Lower lobe of right lung (tissue), 2 donors: ENCODE data around the gene PLA2G4E. TPM values are rescaled to one million over a fixed set of nuclear protein-coding genes. Genes with fewer than 3 reads are reported as not detected.

Experiments used
- ATAC-seq, 2 donors: fragments of 200-7000 bp; cut with Tn5 transposase; one replicate each; pipeline ENCODE4 v1.9.1; 2020 to 2022; ENCODE audit warnings: mild to moderate bottlenecking in 2 of 2, moderate library complexity in 2 of 2
- DNase-seq: peaks from one replicate; pipeline ENCODE4 v3.0.0-alpha.2; 2020
- H3K27ac ChIP-seq: fragments of 200-600 bp; one replicate; pipeline ENCODE4 v1.8.0; 2022
- H3K27me3 ChIP-seq: fragments of 200-600 bp; one replicate; pipeline ENCODE4 v1.8.0; 2022; ENCODE audit warnings: low read depth
- H3K36me3 ChIP-seq: fragments of 200-600 bp; one replicate; pipeline ENCODE4 v1.8.0; 2022; ENCODE audit warnings: mild to moderate bottlenecking
- H3K4me1 ChIP-seq: fragments of 200-600 bp; one replicate; pipeline ENCODE4 v1.8.0; 2022
- H3K4me3 ChIP-seq: fragments of 200-600 bp; one replicate; pipeline ENCODE4 v1.8.0; 2022; ENCODE audit warnings: mild to moderate bottlenecking
- H3K9me3 ChIP-seq: fragments of 200-600 bp; one replicate; pipeline ENCODE4 v1.8.0; 2022
- CTCF ChIP-seq: fragments of 200-600 bp; IDR thresholded peaks from one replicate; pipeline ENCODE4 v1.8.0; 2022; ENCODE audit warnings: antibody characterized with exemption, mild to moderate bottlenecking
- intact Hi-C: fragments of 100-400 bp; cut with DNase I; formaldehyde crosslinking; loops from one replicate; pipeline ENCODE4 v1.11.0; 2022
- total RNA-seq: library from RNA; stranded (reverse); fragmentation: NEBNext Ultra II Directional; extraction: Animal tissue kit (Norgen Biotek cat#: 25700); gene quantifications from one replicate; pipeline ENCODE4 v1.2.1, GENCODE V29; 2021
- donor health status: DM: no; HTN: yes; CAD: no; lungs with severe emphysema.

Gene PLA2G4E
- total RNA-seq, 1 donor from 2014 or later = 1.1 TPM

- ATAC-seq (no peak), DNase-seq (no peak)
- peaks cover 59% of the 10 kb centered on the region for H3K4me1 ChIP-seq
- intact Hi-C loops = no loop called here
- no peak overlapping the region for H3K4me3 ChIP-seq
- no peak for TF ChIP-seq CTCF
- no peaks in the 10 kb centered on the region for H3K9me3 ChIP-seq
- H3K27me3 ChIP-seq = no peaks in the 10 kb centered on the region
- no peaks in the 10 kb centered on the region for H3K36me3 ChIP-seq
- H3K27ac ChIP-seq = peak overlapping the region; percentile 61
These were observed 53.8 kb downstream of the PLA2G4E start for GRCh38 chr15:41966920-41967465.

- Histone ChIP-seq H3K27ac (peak overlapping the region; percentile 24), H3K4me1 (peaks cover 63% of the 10 kb centered on the region)
- intact Hi-C loops = no loop called here
These were observed 54.4 kb downstream of the PLA2G4E start for GRCh38 chr15:41966414-41966812.

GRCh38 chr15:41965441-41966413 is 55.1 kb downstream of the PLA2G4E start:
- ATAC-seq = no peak
- no peaks in the 10 kb centered on the region for H3K9me3 ChIP-seq
- intact Hi-C loops = no loop called here
- H3K27ac ChIP-seq = peak overlapping the region; percentile 24
- peaks cover 62% of the 10 kb centered on the region for H3K4me1 ChIP-seq
- no peak for DNase-seq
- no peak for TF ChIP-seq CTCF
- H3K27me3 ChIP-seq = no peaks in the 10 kb centered on the region
- H3K4me3 ChIP-seq = no peak overlapping the region
- H3K36me3 ChIP-seq = no peaks in the 10 kb centered on the region

More at GRCh38 chr15:41966414-41966812, 54.4 kb downstream of the PLA2G4E start:
- Histone ChIP-seq H3K27me3 (no peaks in the 10 kb centered on the region), H3K4me3 (no peak overlapping the region), H3K36me3 (no peaks in the 10 kb centered on the region), H3K9me3 (no peaks in the 10 kb centered on the region)
- TF ChIP-seq CTCF = no peak
- no peak for ATAC-seq
- DNase-seq = no peak

- ATAC-seq (no peak), DNase-seq (no peak)
These were observed 59.1 kb downstream of the PLA2G4E start for GRCh38 chr15:41961595-41962202.

More at GRCh38 chr15:41961595-41962202, 59.1 kb downstream of the PLA2G4E start:
- intact Hi-C loops = no loop called here
- Histone ChIP-seq H3K27me3 (no peaks in the 10 kb centered on the region), H3K4me3 (no peak overlapping the region), H3K36me3 (no peaks in the 10 kb centered on the region), H3K4me1 (peaks cover 45% of the 10 kb centered on the region), H3K9me3 (no peaks in the 10 kb centered on the region), H3K27ac (no peak overlapping the region)
- TF ChIP-seq CTCF = no peak
